DMS79 (cell line): Measurements from ENCODE around the gene CLDN8.

Source experiments
- DNase-seq: peaks from one replicate; lab custom pipeline; 2025; lab: John Stamatoyannopoulos, UW

Gene CLDN8

DNA sequence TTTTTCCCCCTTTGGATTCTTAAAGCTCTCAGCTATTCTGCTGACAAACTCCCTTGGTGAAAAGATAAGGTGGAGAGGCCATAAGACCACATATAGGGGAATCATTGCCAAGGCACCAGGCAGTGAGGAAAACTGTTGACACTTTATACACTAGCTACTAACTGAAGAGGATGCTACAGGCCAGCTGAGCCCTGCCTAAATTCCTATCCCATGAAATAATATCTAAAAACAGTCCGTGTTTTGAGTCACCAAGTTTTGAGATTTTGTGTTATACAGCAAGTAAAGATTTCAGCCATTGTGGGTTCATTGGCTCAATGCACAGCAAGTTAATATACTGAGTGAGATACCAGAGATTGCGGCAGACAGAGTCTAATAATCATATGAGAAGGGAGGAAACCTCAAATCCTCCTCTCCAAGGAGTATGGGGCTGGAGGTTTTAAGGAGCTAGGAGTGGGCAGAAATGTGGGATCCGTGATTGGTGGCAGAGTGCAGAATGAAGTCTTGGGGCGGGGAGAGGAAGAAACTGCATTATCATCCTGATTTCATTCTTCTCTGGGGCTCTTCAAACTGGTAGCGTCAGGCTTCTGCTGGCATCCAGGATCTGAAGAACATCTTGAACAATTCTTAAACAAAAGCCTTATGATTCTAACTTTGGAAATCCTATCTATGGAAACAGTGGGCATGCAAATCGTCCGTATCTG is 9.2 kb downstream of the CLDN8 start:
- no peak for DNase-seq

DNA sequence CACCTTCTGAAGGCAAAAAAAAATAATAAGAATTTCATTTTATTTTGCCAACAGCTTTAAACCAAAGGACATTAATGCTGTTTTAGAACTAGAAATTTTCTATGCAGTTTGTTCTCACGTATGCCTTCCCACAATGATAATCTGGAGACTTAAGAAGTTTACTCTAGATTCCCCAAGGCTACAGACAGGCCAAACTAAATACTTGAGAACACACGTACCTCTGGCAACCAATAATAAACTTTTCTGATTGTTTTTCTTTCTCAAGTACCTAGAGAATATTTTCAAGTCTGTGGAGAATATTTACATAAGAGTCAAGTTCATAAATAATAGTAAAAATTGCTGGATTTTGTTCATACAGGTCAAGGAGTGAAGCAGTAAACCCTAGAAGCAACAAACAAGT is 15.9 kb downstream of the CLDN8 start:
- no peak for DNase-seq

DNA sequence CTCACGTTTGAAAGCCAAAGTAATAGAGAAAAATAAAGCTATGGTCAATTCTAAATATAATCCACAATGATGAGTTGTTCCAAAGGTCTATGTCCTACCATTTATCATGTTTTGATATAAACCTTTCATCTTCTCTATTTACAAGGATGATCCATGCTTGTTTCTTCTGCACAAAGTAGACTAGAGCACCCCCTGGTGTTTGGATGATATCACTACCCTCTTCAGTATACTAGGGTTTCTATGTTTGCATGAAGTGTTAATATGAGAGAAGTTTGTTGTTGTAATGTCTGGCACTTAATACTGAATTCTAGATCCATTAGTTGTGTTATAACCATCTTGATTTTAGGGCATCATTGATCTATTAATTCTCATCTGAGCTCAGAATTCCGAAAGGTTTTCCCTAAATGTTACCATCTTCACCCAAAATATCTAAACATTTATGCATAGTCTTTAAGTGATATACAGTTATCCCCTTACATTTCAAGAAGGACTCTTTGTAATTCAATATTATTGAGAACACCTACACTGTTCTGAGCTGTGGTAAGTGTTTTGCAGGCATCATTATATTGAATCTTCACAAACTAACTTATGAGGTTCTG is 21.1 kb downstream of the CLDN8 start:
- no peak for DNase-seq

DNA sequence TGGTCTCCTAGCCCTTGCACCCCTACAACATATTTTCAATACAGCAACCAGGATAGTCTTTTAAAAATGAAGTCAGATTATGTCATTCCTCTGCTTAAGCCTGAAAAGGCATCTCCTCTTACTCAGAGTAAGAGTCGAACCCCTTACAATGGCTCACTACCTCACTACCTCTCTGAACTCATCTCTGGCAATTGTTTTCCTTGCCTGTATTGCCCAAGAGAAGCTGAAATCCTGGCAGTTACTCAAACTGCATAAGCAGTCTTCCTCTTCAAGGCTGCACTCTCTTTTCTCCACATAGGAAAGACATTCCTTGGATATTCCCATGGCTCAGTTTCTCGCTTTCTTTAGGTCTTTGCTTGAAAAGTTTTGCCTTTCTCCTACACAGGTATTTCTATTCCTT is 22.7 kb downstream of the CLDN8 start:
- DNase-seq = no peak

DNA sequence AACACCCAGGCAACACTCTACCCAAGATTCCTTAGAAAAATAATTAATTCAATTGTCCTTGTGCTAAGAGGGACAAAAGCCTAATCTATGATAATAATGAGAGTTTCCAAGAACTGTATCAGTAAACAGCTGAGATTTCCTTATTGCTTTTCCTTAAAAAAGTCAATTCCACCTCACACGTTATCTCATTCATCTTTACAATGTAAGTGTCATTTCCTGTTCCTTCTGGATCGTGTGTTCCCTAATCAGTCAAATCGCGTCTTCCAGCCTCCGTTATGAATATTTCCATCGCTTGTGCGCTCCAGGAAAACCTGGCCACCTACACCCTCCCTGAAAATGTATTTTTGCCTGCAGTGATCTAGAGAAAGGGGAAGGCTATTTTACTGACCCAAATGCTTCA is 25.3 kb downstream of the CLDN8 start:
- DNase-seq = no peak

DNA sequence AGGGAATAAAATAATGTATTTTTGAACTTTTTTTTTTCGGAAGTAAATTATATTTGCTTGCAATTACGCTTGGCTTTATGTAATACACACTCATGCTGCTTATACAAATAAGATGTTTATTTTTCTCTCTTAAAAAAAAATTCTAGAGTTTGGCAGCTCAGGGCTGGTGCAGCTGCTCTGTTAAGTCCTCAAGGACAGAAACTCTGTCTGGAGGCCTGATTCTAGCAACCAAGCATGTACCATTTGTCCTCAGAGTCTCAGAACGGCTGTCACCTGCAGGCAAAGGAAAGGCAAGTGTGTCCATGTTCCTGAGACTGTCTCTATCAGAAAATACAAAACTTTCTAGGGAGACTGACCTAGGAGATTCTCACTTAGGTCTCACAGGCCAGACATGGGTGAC is 26.1 kb downstream of the CLDN8 start:
- DNase-seq = no peak

DNA sequence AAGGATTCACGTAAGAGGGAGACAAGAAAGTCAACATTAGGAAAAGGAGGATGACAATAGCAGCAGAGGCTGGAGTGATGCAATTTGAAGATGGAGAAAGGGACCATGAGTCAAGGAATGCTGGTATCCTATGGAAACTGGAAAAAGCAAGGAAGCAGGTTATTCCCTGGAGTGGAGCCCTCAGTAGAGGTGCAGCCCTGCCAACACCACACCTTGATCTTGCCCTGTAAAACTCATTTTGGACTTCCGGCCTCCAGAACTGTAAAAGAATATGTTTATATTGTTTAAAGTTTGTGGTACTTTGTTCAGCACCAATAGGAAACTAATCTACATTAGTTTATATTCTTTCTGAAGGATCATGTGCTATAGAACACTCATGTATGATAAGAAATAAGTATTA is 29.7 kb downstream of the CLDN8 start:
- no peak for DNase-seq

DNA sequence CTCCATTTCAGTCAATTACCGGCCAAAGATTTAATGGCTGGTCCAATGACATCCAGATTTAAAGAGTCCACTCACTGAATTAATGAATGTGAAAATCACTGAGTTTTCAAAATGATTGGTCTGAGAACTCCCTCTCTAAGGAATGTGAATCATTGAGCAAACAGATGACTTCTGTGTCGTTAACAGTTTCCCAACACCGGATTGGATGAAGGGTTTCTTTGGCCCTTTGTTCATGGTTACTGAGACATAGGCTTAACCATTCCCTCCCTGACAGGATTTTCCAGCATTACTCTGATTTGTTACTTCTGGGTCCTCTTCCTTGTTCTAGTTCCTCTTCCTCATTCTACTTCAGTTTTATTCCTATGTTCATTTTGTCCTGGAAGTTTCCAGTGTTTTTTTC is 47.8 kb downstream of the CLDN8 start:
- DNase-seq = no peak

DNA sequence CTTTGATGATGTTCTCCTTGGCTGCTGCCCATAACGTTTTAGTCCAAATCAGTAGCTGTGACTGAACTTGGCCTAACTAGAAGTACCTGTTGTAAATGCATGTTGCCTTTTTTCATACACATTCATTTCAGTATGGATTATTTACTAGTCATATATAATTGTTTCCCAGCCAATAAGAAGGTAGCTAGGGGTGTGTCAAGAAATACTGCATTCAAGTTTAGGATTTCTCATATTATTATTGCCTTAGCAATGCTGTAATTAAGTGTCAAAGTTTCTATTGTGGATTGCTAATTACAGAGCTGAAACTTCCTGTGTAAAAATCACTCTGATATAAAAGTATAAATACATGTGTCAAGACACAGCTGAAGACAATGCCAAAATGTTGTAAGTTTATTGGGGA is 49.2 kb downstream of the CLDN8 start, which contains the start of gene CLDN17:
TSS of gene CLDN17 (minus strand) at position 101 of the 400 bp plus-strand sequence. CDS start 188 bp downstream, outside the sequence.
- DNase-seq = no peak

DNA sequence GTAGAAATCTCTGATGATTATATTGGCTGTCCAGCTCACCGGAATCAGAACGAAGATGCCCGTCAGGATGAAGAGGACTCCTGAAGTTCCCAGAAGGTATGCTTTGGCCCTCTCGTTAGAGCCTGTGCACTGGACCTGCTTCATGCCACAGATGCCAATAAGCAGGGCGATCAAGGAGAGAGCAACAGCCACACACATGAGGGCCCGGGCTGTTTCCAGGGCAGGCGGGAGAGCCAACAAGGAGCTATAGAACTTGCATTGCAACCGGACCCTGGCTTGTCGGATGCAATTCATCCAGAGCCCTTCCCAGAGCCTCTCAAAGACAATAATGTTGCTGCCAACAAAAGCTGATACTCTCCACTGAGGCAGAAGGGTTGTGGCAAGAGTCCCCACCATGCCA is 49.7 kb downstream of the CLDN8 start:
- no peak for DNase-seq

DNA sequence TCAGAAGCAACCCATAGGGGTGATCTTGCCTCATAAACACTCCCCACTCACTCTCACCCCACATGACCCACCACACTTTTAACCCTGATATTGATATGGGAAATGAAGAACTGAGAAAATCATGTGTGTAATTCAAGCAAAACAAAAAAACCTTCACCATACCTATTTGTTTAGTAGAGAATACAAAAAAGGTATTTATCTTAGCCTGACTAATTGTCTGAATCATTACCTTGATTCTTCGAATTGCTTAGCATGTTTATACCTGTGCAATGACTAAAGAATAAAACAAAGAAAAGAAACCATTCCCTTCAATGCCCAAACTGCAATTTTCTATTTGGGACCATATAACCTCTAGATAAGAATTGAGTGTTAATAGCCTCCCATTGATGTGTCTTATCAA is 51.1 kb downstream of the CLDN8 start:
- DNase-seq = no peak
